DND-41 (cell line): ENCODE measurements around the gene DCAF7.

Experiments
- CTCF ChIP-seq: IDR thresholded peaks from 2 replicates; pipeline ENCODE4 v1.5.1; 2012; ENCODE audit warnings: borderline replicate concordance, low read length, moderate library complexity, mild to moderate bottlenecking; ENCODE audit not compliant: poor library complexity, severe bottlenecking; ENCODE audit errors: extremely low read depth
- EZH2 ChIP-seq: IDR thresholded peaks from 3 replicates; pipeline ENCODE4 v1.6.1; 2012; ENCODE audit warnings: borderline replicate concordance, low read depth, mild to moderate bottlenecking, moderate library complexity, low read length, inconsistent platforms; ENCODE audit not compliant: severe bottlenecking

- no peak for TF ChIP-seq EZH2
- TF ChIP-seq CTCF, result no peak
Observed at GRCh38 chr17:63631626-63632025, 81.3 kb downstream of the DCAF7 start.
